SK-N-SH (cell line): ENCODE measurements around the gene CTNS. TPM values are rescaled to one million over a fixed set of nuclear protein-coding genes. Genes with fewer than 3 reads are reported as not detected.

Experiments used
- CTCF ChIA-PET: fragments of 300-600, 350-600 bp; formaldehyde crosslinking; extraction: SDS; loops from one replicate; lab custom pipeline; 2021; lab: Yijun Ruan, JAX
- POLR2A ChIA-PET: fragments of 350-600 bp; sonication (Branson Sonifier 250); formaldehyde crosslinking; extraction: SDS; loops from one replicate; lab custom pipeline; 2020; ENCODE audit warnings: antibody characterized with exemption, inconsistent platforms; lab: Yijun Ruan, JAX
- DNase-seq: peaks from one replicate; pipeline ENCODE4 v3.0.0; 2012
- H2AFZ ChIP-seq: fragments of 200-600 bp; sonication (generic); 2 replicates; pipeline ENCODE4 v1.8.1; 2016; ENCODE audit warnings: antibody characterized with exemption, mild to moderate bottlenecking, low read depth
- H3F3A ChIP-seq: fragments of 200-600 bp; sonication (generic); replicated peaks from 2 replicates; pipeline ENCODE3; 2016; ENCODE audit warnings: antibody characterized with exemption, mild to moderate bottlenecking; ENCODE audit not compliant: insufficient read depth
- H3K27ac ChIP-seq, 2 experiments: fragments of 200-500 bp in 1 of 2; fragments of 200-600 bp in 1 of 2; sonication (Bioruptor generic) in 1 of 2; sonication (generic), shearing (Covaris generic) in 1 of 2; 2 replicates each; pipeline versions ENCODE4 v1.5.1 to v1.6.1; 2014 to 2016; ENCODE audit warnings: low read depth in 2 of 2, inconsistent platforms in 1 of 2, low read length in 1 of 2, mild to moderate bottlenecking in 1 of 2, mixed read lengths in 1 of 2
- H3K27me3 ChIP-seq: fragments of 200-600 bp; sonication (generic), shearing (Covaris generic); 2 replicates; pipeline ENCODE4 v1.6.1; 2016; ENCODE audit warnings: mixed run types; ENCODE audit not compliant: insufficient read depth
- H3K36me3 ChIP-seq, 2 experiments: fragments of 200-500 bp in 1 of 2; fragments of 200-600 bp in 1 of 2; sonication (Bioruptor generic) in 1 of 2; sonication (generic) in 1 of 2; replicated peaks in 1 of 2; 2 replicates each; pipeline versions ENCODE3 to v1.5.1; 2014 to 2016; ENCODE audit warnings: low read length in 1 of 2, mild to moderate bottlenecking in 1 of 2; ENCODE audit not compliant: insufficient read depth in 2 of 2, control insufficient read depth in 1 of 2
- H3K4me1 ChIP-seq, 2 experiments: fragments of 200-500 bp in 1 of 2; fragments of 200-600 bp in 1 of 2; sonication (Bioruptor generic) in 1 of 2; sonication (generic), shearing (Covaris generic) in 1 of 2; 2 replicates each; pipeline versions ENCODE4 v1.5.1 to v1.6.1; 2014 to 2016; ENCODE audit warnings: low read depth in 1 of 2, low read length in 1 of 2, mixed run types in 1 of 2; ENCODE audit not compliant: insufficient read depth in 2 of 2, control insufficient read depth in 1 of 2
- H3K4me2 ChIP-seq: fragments of 200-600 bp; sonication (generic), shearing (Covaris generic); 2 replicates; pipeline ENCODE4 v1.6.1; 2017; ENCODE audit warnings: mixed run types
- H3K4me3 ChIP-seq, 2 experiments: fragments of 200-500 bp in 1 of 2; fragments of 200-600 bp in 1 of 2; sonication (Bioruptor generic) in 1 of 2; sonication (generic), shearing (Covaris generic) in 1 of 2; 2 replicates each; pipeline versions ENCODE4 v1.5.1 to v1.8.1; 2014 to 2016; ENCODE audit warnings: low read depth in 2 of 2, inconsistent platforms in 1 of 2, low read length in 1 of 2, mild to moderate bottlenecking in 1 of 2, mixed read lengths in 1 of 2, moderate library complexity in 1 of 2
- H3K79me2 ChIP-seq: fragments of 200-600 bp; sonication (generic); 2 replicates; pipeline ENCODE4 v1.8.1; 2017; ENCODE audit warnings: mild to moderate bottlenecking; ENCODE audit not compliant: insufficient read depth
- H3K9ac ChIP-seq: fragments of 200-600 bp; sonication (generic); 2 replicates; pipeline ENCODE4 v1.6.1; 2017; ENCODE audit warnings: mixed run types
- H3K9me2 ChIP-seq: fragments of 200-600 bp; sonication (generic); 2 replicates; pipeline ENCODE4 v1.6.1; 2017; ENCODE audit warnings: mixed run types
- H3K9me3 ChIP-seq: fragments of 200-600 bp; sonication (generic); 2 replicates; pipeline ENCODE4 v1.6.1; 2017; ENCODE audit warnings: mixed run types, mild to moderate bottlenecking, moderate library complexity
- H4K20me1 ChIP-seq: fragments of 200-600 bp; sonication (generic); 2 replicates; pipeline ENCODE4 v1.6.1; 2017; ENCODE audit warnings: mild to moderate bottlenecking, mixed run types; ENCODE audit not compliant: insufficient read depth
- ELF1 ChIP-seq: IDR thresholded peaks from 2 replicates; pipeline ENCODE4 v1.4.0; 2012
- EP300 ChIP-seq, 2 experiments: IDR thresholded peaks; 2 replicates each; pipeline versions ENCODE4 v1.4.0 to v1.6.1; 2012; ENCODE audit warnings: borderline replicate concordance in 1 of 2, low read depth in 1 of 2, low read length in 1 of 2
- EZH2phosphoT487 ChIP-seq: fragments of 200-600 bp; sonication (generic); IDR thresholded peaks from 2 replicates; pipeline ENCODE4 v1.6.1; 2017; ENCODE audit warnings: low read depth, mixed run types, mild to moderate bottlenecking, antibody characterized with exemption, moderate library complexity, borderline replicate concordance
- FOSL2 ChIP-seq: IDR thresholded peaks from 2 replicates; pipeline ENCODE4 v1.4.0; 2012; ENCODE audit warnings: low read depth, mild to moderate bottlenecking, moderate library complexity, borderline replicate concordance
- FOXJ3 ChIP-seq: sonication (generic); formaldehyde crosslinking; IDR thresholded peaks from 2 replicates; pipeline ENCODE4 v1.5.1; 2020; ENCODE audit warnings: mild to moderate bottlenecking, missing genetic modification reagents
- FOXM1 ChIP-seq: IDR thresholded peaks from 2 replicates; pipeline ENCODE4 v1.4.0; 2012; ENCODE audit warnings: low read depth, mild to moderate bottlenecking
- GATA2 ChIP-seq: sonication (generic); formaldehyde crosslinking; IDR thresholded peaks from 2 replicates; pipeline ENCODE4 v1.5.0; 2020; ENCODE audit warnings: mild to moderate bottlenecking, missing genetic modification reagents
- JUND ChIP-seq: IDR thresholded peaks from 2 replicates; pipeline ENCODE4 v1.4.0; 2012
- MXI1 ChIP-seq: IDR thresholded peaks from 2 replicates; pipeline ENCODE4 v1.6.1; 2012; ENCODE audit warnings: mild to moderate bottlenecking, low read depth, low read length, improper control_type of control experiment
- NFIC ChIP-seq: IDR thresholded peaks from 2 replicates; pipeline ENCODE4 v1.4.0; 2012; ENCODE audit warnings: borderline replicate concordance
- NRF1 ChIP-seq: IDR thresholded peaks from 2 replicates; pipeline ENCODE4 v1.6.1; 2012; ENCODE audit warnings: low read depth, mild to moderate bottlenecking, low read length
- RCOR1 ChIP-seq: fragments of 150-350 bp; IDR thresholded peaks from 2 replicates; pipeline ENCODE4 v1.6.1; 2017; ENCODE audit warnings: antibody characterized with exemption, low read length
- RFX5 ChIP-seq: IDR thresholded peaks from 2 replicates; pipeline ENCODE4 v1.6.1; 2012; ENCODE audit warnings: mild to moderate bottlenecking, improper control_type of control experiment, low read length
- SIN3A ChIP-seq: IDR thresholded peaks from 2 replicates; pipeline ENCODE4 v1.6.1; 2012; ENCODE audit warnings: low read depth, mild to moderate bottlenecking, low read length, moderate library complexity, borderline replicate concordance
- TAF1 ChIP-seq: IDR thresholded peaks from 2 replicates; pipeline ENCODE4 v1.6.1; 2012; ENCODE audit warnings: low read depth, mild to moderate bottlenecking, low read length, moderate library complexity, borderline replicate concordance
- TCF12 ChIP-seq: IDR thresholded peaks from 2 replicates; pipeline ENCODE4 v1.4.0; 2012
- TEAD4 ChIP-seq: IDR thresholded peaks from 2 replicates; pipeline ENCODE4 v1.4.0; 2012; ENCODE audit warnings: mild to moderate bottlenecking, borderline replicate concordance; ENCODE audit not compliant: insufficient read depth
- YY1 ChIP-seq: IDR thresholded peaks from 2 replicates; pipeline ENCODE4 v1.4.0; 2012; ENCODE audit warnings: low read depth, mild to moderate bottlenecking
- WGBS: methylation state at CpG from one replicate; pipeline ENCODE4 v1.1.6; 2017; ENCODE audit warnings: low lambda C conversion rate; 5-methylcytosine and 5-hydroxymethylcytosine counted together
- polyA plus RNA-seq, 3 experiments: library from polyadenylated mRNA; depleted of rRNA; stranded (reverse); fragments of >200 nt; gene quantifications; 2 replicates each; pipeline ENCODE4 v1.2.3, GENCODE V29; 2012
- TF ChIP-seq, protein P1 (sequence below): IDR thresholded peaks from 2 replicates; pipeline ENCODE4 v1.4.0; 2012; ENCODE audit warnings: low read depth
- TF ChIP-seq, protein P2 (sequence below): IDR thresholded peaks from 2 replicates; pipeline ENCODE4; 2012
- TF ChIP-seq, protein P3 (sequence below): IDR thresholded peaks from 2 replicates; pipeline ENCODE4 v1.4.0; 2012; ENCODE audit warnings: low read depth, borderline replicate concordance
- TF ChIP-seq, protein P4 (sequence below): fragments of 150-350 bp; IDR thresholded peaks from 2 replicates; pipeline ENCODE4 v1.6.1; 2017; ENCODE audit warnings: antibody characterized with exemption, low read length, low read depth, borderline replicate concordance
- TF ChIP-seq, protein P5 (sequence below): fragments of 200-600 bp; sonication (generic); IDR thresholded peaks from 2 replicates; pipeline ENCODE4 v1.6.1; 2017; ENCODE audit warnings: antibody characterized with exemption, mild to moderate bottlenecking, moderate library complexity

The CTNS gene
- polyA plus RNA-seq, 1 of the 3 experiments (the other 2 are of a cell fraction) = 8.2 TPM

DNA sequence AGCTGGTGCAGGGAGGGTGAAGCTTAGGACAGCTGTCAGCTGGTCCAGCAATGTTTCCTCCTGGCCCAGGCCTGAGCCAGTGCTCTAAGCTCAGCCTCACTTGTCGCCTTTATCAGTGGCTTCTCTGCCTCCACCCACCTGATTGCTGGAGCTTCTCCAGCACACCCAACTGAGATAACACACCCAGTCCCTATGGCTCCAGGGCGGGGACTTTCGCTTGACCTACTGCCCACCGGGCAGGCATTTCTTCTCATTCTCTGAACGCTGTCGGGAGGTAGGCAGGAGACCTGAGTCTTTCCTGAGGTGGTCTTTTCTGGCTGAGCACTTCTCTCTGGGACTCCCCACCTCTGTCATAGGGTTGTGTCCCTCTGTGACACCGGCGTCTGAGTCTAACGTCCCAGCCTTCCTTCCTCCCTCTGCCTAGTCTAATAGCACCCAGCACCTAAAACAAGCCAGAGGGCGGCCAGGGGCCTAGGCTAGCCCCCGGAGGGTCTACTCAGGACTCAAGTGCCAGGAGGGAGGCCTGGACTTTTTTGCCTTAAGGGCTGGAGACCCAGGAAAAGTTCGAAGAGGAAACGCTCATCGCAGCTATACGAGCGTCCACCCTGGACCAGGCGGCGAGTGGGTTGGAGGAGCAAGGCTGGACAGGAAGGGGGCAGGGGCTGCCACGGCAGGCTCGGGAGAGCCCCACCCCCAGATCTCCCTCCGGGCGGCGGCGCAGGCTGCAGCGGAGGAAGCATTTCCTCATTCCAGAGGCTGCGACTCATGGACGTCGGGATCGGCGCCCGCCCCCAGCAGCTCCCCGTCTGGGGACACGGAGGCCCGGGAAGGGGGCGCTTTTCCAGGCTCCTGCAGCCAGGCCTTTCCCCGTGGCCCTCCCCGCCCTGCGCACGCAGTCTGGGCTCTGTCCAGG, 31.1 kb downstream of the CTNS start:
- H2AFZ ChIP-seq = no peak overlapping the region
- no peaks in the 10 kb centered on the region for H3K9me2 ChIP-seq
- H3K9me3 ChIP-seq = no peaks in the 10 kb centered on the region
- H3K36me3 ChIP-seq = peaks cover 21 to 25% of the 10 kb centered on the region in 2 experiments
- H4K20me1 ChIP-seq = peaks cover 39% of the 10 kb centered on the region
- 0% methylated on average over 28 of the region's 39 CpGs for WGBS
- peak; percentile 85 for DNase-seq
- H3K27ac ChIP-seq = peak overlapping the region; percentile 98
- TF ChIP-seq YY1 (no peak; the same call in 1 of the 2 replicates), ELF1 (peak; percentile 99), EZH2phosphoT487 (no peak), NRF1 (peak; percentile 17; the same call in 1 of the 2 replicates), FOSL2 (peak; percentile 79; the same call in 1 of the 2 replicates), RFX5 (no peak), JUND (peak; percentile 65), FOXJ3 (no peak), RCOR1 (no peak; the same call in 1 of the 2 replicates), TCF12 (peak; percentile 34; the same call in 1 of the 2 replicates), TEAD4 (peak; percentile 46; the same call in 1 of the 2 replicates), EP300 (IDR thresholded peaks at IDR 0.05; ENCODE audit: borderline replicate concordance in 1 of 2, low read depth in 1 of 2, low read length in 1 of 2) (peak in 1 of 2 experiments; percentile 35; a peak in 1 of 4 replicates), SIN3A (peak; percentile 82; the same call in 1 of the 2 replicates), TAF1 (peak; percentile 41; the same call in 1 of the 2 replicates), FOXM1 (no peak), MXI1 (peak; percentile 46), NFIC (0 out of 2 replicates have a peak, but pooled peaks have one; percentile 1), GATA2 (CRISPR knock-in tag) (no peak; the same call in 1 of the 2 replicates)
- TF ChIP-seq, protein P1, sequence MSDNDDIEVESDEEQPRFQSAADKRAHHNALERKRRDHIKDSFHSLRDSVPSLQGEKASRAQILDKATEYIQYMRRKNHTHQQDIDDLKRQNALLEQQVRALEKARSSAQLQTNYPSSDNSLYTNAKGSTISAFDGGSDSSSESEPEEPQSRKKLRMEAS = peak; percentile 30; the same call in 1 of the 2 replicates
- TF ChIP-seq, protein P2, sequence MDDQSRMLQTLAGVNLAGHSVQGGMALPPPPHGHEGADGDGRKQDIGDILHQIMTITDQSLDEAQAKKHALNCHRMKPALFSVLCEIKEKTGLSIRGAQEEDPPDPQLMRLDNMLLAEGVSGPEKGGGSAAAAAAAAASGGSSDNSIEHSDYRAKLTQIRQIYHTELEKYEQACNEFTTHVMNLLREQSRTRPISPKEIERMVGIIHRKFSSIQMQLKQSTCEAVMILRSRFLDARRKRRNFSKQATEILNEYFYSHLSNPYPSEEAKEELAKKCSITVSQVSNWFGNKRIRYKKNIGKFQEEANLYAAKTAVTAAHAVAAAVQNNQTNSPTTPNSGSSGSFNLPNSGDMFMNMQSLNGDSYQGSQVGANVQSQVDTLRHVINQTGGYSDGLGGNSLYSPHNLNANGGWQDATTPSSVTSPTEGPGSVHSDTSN = no peak
- TF ChIP-seq, protein P3, sequence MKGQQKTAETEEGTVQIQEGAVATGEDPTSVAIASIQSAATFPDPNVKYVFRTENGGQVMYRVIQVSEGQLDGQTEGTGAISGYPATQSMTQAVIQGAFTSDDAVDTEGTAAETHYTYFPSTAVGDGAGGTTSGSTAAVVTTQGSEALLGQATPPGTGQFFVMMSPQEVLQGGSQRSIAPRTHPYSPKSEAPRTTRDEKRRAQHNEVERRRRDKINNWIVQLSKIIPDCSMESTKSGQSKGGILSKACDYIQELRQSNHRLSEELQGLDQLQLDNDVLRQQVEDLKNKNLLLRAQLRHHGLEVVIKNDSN = no peak; the same call in 1 of the 2 replicates
- TF ChIP-seq, protein P4, sequence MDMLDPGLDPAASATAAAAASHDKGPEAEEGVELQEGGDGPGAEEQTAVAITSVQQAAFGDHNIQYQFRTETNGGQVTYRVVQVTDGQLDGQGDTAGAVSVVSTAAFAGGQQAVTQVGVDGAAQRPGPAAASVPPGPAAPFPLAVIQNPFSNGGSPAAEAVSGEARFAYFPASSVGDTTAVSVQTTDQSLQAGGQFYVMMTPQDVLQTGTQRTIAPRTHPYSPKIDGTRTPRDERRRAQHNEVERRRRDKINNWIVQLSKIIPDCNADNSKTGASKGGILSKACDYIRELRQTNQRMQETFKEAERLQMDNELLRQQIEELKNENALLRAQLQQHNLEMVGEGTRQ = no peak
- TF ChIP-seq, protein P5, sequence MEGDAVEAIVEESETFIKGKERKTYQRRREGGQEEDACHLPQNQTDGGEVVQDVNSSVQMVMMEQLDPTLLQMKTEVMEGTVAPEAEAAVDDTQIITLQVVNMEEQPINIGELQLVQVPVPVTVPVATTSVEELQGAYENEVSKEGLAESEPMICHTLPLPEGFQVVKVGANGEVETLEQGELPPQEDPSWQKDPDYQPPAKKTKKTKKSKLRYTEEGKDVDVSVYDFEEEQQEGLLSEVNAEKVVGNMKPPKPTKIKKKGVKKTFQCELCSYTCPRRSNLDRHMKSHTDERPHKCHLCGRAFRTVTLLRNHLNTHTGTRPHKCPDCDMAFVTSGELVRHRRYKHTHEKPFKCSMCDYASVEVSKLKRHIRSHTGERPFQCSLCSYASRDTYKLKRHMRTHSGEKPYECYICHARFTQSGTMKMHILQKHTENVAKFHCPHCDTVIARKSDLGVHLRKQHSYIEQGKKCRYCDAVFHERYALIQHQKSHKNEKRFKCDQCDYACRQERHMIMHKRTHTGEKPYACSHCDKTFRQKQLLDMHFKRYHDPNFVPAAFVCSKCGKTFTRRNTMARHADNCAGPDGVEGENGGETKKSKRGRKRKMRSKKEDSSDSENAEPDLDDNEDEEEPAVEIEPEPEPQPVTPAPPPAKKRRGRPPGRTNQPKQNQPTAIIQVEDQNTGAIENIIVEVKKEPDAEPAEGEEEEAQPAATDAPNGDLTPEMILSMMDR = peak; percentile 25; the same call in 1 of the 2 replicates
- TF ChIP-seq, all 33 proteins: peak for 13
- Histone ChIP-seq H3K27me3 (no peaks in the 10 kb centered on the region), H3K4me3 (peak overlapping the region; percentile 91 to 96), H3K79me2 (peaks cover 62% of the 10 kb centered on the region), H3K4me2 (peak overlapping the region; percentile 100), H3K9ac (peak overlapping the region; percentile 100), H3K4me1 (peaks cover 0 to 20% of the 10 kb centered on the region in 2 experiments; a peak in 1 of 4 replicates), H3F3A (peaks cover 20% of the 10 kb centered on the region)
- ChIA-PET POLR2A (interaction anchor here (0.6 to 2.2 kb wide), 3 partner anchors 9 to 51 kb away, joined by 3 to 10 read pairs (median 3); partner anchors contain the start of genes CTNS and SHPK), CTCF (interaction anchor here (1.0 to 3.0 kb wide), 5 partner anchors 10 to 619 kb away, joined by 3 to 14 read pairs (median 5); partner anchors contain the start of gene P2RX5)
